Measurements from ENCODE around the gene SLC25A28. TPM values are rescaled to one million over a fixed set of nuclear protein-coding genes. Genes with fewer than 3 reads are reported as not detected.
"Not testable (repeated sequence)": the region's sequence is repeated elsewhere in the genome, so short reads cannot be mapped to it uniquely, and the experiment has no call there.

Gene SLC25A28
- polyA plus RNA-seq, 3 donors: 35.6 to 37.5 (median 37.4) TPM

DNA sequence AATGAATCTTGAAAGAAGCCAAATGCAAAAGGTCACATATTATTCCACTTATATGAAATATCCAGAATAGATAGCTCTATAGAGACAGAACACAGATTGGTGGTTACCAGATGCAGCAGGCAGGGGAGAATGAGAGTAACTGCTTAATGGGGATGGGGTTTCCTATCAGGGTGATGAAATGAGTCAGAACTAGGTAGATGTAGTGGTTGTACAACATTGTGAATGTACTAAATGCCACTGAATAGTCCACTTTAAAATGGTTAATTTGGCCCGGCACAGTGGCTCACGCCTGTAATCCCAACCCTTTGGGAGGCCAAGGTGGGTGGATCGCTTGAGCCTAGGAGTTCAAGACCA lies 9.4 kb upstream of the SLC25A28 start:
- DNase-seq (ENCODE audit: low read depth in 3 of 3, low spot score in 2 of 3): no peak

DNA sequence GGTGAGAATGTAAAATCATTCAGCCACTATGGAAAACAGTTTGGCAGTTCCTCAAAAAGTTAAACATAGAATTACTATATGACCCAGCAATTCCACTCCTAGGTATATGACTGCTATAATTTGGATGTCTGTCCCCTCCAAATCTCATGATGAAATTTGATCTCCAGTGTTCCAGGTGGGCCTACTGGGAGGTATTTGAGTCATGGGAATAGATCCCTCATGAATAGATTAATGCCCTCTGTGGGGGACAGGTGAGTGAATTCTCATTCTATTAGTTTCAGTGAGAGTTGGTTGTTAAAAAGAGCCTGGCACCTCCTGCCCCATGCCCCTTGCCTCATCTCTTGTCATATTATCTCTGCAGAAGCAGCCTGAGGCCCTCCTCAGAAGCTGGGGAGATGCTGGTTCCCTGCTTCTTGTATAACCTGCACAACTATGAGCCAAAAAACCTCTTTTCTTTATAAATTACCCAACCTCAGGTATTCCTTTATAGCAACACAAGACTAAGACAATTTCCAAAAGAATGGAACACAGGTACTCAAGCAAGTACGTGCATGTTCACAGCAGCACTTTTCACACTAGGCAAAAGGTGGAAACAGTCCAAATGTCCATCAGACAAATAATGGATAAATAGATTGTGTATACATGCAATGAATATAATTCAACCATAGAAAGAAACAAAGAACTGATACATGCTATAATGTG lies 8.8 kb upstream of the SLC25A28 start:
- DNase-seq (ENCODE audit: low read depth in 3 of 3, low spot score in 2 of 3): no peak

DNA sequence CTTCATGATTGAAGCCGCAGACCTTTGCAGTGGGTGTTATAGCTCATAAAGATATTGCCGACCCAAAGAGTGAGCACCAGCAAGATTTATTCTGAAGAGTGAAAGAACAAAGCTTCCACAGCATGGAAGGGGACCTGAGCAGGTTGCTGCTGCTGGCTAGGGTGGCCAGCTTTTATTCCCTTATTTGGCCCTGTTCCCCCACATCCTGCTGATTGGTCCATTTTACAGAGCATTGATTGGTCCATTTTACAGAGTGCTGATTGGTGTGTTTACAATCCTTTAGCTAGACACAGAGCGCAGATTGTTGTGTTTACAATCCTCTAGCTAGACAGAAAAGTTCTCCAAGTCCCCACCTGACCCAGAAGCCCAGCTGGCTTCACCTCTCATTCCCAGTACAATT lies 4.9 kb upstream of the SLC25A28 start:
- DNase-seq (ENCODE audit: low read depth in 3 of 3, low spot score in 2 of 3): not testable (repeated sequence)

DNA sequence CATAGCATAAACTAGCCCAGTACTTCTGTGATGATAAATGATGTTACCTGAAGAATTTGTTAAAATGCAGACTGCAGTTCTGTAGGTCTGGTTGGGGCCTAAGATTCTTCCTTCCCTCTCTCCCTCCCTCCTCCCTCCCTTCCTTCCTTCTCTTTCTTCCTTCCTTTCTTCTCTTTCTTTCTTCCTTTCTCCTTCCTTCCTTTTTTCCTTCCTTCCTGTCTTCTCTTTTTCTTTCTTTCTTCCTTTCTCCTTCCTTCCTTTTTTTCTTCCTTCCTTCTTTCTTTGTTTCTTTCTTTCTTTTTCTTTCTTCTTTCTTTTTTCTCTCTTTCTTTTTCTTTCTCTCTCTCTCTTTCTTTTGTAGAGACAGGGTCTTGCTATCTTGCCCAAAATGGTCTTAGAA lies 3.7 kb upstream of the SLC25A28 start:
- no peak for DNase-seq (ENCODE audit: low read depth in 3 of 3, low spot score in 2 of 3)

DNA sequence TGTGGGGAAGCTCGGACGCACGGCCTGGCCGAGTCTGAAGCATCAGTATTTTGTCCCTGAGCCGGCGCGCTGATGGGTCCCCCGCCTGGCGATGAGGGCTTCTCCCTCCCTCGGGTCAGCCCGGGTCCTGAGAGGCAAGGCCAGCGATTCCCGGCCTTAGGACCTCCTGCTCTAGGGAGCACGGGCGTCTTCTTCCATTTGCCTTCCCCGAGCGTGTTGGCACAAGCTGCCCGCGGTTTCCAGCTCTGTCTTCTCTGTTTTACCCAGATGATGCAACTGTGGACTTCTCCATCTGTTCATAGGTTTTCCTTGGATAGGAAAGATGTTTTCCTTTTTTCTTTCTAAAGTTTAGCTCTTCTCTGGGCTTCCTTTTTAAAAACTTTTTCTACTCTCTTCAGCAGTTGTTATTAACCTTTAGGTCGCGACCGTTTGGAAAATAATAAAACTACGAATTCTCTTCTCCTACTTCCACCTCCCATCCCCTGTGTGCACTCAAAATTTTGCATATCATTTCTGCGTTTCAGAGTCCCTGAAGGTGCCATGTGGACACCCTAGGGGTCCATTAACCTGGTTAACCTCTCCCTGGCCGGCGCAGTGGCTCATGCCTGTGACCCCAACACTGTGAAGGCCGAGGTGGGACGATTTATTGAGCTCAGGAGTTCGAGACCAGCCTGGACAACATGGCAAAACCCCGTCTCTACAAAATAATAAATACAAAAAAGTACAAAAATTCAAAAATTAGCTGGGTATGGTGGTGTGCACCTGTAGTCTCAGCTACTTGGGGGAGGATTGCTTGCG lies 1.4 kb upstream of the SLC25A28 start:
- no peak for DNase-seq (ENCODE audit: low read depth in 3 of 3, low spot score in 2 of 3)

DNA sequence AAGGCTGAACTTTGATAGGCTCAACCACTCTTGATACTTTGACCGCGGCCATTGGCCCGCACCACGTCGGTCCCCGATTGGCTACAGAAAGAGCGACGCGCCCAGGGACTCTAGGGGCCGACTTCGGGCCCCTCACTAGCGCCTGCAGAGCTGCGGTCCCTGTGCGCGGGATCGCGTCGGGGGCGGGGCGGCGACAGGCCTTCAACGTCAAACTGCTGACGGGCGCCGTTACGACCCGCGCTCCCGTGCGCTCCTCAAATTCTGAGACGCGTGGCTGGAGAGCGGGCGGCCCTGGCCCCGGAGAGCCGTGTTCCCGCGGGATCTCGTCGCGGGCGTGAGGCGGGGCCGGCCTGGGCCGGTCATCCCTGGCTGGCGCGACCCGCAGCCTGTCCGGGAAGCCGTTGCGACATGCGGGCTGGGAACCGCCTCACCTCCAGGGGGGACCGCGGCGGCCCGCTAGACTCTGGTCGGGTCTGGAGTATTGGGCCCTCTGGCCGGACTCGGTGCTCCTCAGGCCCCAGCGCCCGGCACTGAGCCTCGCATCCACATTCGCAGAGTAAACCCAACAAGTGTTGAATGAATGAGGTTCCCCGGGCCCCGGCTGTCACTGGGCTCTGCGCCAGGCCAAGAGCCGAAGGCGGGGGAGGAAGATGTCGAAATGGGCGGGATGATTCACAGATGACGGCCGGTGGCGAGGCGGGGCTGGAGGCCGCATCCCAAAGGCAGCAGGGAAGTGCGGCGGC lies 643 bp upstream of the SLC25A28 start:
- DNase-seq (ENCODE audit: low read depth in 3 of 3, low spot score in 2 of 3): peak; percentile 71 to 81 (median 78)

DNA sequence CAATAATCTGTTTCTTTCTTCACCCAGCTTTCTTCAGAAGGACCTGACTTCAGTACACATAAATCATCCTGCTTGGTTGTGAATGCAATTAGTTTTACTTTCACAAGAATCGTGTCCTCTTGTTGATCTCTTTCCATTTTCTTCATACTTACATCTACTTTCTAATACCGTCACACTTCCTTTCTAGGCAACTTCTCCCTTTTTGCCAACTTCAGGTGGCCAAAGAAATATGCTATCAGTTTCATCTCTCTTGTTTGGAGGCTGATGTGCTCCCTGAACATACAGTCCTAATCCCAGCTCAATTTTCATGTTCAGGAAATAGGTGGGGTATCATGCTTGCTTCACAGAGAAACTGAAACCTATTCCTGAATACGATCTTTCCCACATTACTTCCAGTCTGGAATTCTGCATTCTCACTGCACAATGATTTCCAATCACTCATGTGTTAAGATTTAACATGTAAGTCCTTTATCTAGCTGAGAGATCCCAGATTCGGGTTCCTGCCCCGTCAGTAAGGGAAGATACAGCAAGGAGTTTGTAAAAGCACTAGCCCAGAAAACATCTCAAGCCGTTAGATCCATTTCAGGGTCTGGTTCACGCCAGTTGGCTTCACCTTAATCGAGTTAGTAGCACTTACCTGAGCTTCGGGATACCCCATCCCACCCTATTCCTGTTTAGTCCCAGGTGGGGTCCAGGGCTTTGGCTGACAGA lies 994 bp downstream of the SLC25A28 start:
- no peak for DNase-seq (ENCODE audit: low read depth in 3 of 3, low spot score in 2 of 3)

DNA sequence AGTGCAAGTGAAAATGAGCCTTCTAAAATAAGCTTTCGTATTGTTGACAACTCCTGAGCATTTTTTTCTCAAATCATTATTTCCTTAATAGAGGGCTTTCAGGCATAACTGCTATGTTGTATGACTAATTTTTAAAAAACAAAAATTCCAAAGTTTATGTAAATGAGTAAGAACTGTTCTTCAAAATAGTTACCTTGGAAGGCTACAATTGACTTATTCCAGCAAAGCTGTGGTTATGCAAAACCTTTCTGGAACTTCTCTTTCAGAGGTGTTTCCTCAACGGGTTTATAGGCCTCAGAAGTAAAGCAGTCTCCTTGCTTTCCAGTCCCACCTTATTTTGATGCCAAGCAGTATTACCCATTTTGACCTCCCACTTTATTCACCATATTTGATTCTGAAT lies 2.5 kb downstream of the SLC25A28 start:
- DNase-seq (ENCODE audit: low read depth in 3 of 3, low spot score in 2 of 3): no peak

DNA sequence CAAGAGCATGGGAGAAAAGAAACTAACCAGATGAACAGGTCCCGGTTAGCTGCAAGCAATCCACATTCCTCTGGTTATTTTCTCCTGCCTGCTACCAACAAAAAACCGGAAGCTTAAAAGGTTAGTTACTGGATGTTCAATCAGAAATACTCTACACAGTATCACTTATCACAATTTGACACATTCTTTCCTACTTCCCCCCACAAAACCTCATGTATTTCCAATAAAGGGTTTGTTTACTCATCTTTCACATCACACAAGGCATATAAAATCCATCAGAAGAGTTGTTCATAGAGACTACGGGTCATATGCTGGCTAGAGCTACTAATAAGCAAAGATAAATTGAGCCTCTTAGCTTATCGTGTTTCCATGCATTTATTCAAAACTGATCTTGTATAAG lies 4.8 kb downstream of the SLC25A28 start:
- DNase-seq (ENCODE audit: low read depth in 3 of 3, low spot score in 2 of 3): no peak

DNA sequence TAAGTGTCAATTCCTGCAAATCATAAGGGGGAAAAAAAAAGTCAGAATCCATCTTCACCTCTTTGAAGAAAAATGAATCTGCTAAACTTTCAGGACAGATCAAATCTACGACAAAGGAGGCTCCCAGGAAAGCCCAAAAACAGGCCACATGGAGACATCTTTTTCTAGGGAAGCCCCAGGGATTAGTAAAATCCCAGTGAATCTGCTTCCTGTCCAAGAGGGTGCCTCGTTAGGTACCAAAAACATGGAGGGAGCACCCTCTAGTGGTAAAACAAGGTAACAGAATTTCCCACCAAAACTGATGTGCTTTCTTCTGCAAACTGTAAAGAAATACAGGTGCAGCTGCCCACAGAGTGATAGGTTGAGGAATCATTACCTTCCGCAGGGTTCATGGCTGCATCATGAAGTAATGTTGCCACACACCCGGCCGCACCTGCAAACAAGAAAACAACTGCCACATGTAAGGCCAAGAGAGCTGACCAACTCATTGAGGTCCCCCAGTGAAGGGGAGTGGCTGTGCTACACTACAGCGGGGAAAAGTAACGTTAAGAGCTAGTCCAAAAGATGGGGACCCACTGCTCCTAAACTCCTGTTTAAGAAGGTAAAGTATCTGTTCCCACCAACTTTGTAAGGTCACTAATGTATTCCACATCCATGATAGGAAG lies 7.9 kb downstream of the SLC25A28 start:
- DNase-seq (ENCODE audit: low read depth in 3 of 3, low spot score in 2 of 3): no peak

DNA sequence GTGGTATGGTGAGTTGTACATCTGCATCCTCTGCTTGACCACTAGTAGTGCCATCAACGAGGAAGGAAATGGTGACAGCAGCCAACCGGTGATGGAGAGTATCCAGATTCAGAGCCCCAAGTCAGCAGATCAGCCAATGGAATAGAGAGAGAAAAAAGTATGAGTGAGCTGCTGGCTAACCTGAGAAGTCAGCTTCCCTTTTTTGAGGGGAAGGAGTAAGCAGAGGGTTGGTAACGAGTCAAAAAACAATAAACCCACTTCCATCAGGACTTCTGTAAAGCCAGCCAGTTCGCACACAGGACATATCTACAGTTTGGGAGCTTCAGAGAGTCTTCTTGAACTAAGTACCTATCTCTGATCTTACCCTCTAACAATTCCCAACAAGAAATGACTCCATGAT lies 8.9 kb downstream of the SLC25A28 start:
- DNase-seq (ENCODE audit: low read depth in 3 of 3, low spot score in 2 of 3): no peak

DNA sequence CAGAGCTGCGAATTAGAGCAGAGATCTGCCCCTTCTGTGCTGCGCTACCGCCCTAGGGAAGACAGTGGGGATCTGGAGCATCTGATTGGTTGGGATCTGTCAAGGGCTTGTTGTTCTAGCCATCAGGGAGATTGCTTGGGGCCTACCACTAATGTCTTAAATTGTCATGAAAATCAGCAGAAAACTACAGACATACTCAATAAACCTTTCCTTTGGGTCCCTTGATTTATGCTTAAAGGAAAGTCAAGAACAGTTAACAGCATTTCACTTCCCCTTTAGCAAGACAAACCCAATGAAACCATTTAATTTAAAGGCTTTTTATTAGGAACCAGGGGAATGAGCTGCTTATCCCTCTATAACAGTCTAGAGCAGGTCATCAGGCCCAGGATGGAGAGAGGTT lies 10.0 kb downstream of the SLC25A28 start:
- DNase-seq (ENCODE audit: low read depth in 3 of 3, low spot score in 2 of 3): no peak

DNA sequence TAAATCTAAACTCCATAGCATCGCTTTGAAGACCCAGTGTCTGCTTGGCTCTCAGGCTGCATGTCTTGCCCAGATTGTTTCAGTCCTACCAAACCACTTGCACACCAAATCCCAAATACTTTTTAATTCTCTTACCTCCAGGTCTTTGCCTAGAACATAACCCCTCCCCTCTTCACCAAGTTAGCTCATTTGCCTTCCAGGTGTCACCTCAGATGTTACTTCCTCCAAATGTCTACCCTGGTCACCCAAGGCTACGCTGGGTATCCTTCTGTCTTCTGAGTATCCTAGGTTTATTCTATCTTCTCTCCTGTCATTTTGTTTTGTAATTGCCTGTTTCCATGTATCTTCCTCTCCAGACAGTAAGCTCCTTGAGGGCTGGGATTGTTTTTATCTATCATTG lies 11.1 kb downstream of the SLC25A28 start:
- DNase-seq (ENCODE audit: low read depth in 3 of 3, low spot score in 2 of 3): no peak

DNA sequence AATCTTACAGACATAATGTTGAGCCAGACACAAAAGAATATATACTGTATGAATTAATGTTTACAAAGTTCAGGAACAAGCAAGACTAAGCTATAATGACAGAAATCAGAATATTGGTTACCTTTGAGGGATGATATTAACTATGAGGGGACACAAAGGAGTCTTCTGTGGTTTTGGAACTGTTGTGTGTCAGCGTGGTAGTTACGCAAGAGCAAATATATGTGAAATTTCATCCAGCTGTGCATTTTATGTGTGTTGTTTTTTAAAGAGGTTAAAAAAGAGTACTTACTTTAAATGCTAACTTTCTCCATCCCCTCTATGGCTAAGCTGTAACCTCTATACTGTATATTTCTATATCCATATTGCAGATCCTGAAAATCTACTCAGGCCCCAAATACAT lies 14.9 kb downstream of the SLC25A28 start:
- no peak for DNase-seq (ENCODE audit: low read depth in 3 of 3, low spot score in 2 of 3)

DNA sequence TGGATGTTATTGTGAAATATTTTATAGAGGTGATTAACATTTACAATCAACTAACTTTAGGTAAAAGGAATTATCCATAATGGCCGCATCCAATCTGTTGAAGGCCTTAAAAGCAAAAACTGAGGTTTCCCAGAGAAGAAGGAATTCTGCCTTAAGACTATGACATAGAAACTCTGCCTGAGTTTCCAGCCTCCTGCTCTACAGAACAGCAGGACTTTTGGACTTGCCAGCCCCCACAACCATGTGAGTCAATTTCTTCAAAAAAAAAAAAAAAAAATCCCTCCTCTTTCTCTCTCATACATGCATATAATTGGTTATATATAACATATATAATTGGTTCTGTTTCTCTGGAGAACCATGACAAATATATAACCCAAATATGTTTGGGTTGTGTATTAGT lies 15.4 kb downstream of the SLC25A28 start:
- no peak for DNase-seq (ENCODE audit: low read depth in 3 of 3, low spot score in 2 of 3)

DNA sequence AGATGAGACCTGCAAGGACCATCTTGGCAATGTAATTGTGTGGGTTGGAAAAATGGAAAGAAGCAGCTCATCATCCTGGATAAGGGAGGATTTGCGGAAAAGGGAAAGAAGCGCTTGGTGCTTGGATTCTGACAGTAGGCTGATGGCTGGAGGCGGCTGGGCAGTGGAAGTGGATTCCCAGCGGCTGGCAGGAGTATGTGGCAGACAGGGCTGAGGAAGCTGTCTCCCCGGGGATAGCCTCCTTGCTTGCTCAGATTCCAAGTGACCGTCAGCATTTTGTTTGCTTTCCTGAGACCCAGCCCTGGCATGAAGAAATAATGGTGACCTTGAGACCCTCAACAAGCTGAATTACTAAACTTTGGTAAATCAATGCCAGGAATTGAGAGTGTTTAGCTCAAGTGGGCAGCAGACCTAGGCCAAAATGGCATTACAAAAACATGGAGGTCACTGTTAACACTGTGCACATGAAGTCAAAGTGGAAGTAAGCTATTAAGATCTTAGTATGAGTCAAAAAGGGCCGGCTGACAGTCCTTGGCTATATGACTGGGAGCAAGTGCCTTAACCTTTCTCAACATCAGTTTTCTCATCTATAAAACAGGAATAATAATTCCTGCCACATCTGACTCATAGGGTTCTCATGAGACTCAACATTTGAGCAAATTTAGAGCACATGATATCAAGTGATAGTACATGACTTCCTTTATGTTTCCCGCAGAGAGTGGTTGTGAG lies 21.3 kb downstream of the SLC25A28 start:
- DNase-seq (ENCODE audit: low read depth in 3 of 3, low spot score in 2 of 3): no peak

DNA sequence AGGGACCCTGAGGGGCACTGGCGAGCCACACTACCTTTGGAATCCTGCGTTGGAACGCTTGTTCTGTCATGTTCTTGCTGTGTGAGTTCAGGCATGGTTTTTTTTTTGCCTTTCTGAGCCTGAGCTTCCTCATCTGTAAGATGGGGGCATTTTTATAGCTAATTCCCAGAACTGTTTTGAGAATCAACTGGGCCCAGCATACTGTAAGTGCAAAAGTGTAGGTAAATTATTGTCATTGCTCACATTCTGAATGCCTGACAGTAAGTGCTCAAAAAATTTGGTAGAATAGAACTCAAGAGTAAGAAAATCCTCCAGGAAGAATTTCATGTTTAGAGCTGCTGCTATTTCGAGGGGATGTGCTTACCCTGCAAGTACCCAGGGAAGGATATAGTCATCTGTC lies 22.2 kb downstream of the SLC25A28 start:
- DNase-seq (ENCODE audit: low read depth in 3 of 3, low spot score in 2 of 3): no peak

DNA sequence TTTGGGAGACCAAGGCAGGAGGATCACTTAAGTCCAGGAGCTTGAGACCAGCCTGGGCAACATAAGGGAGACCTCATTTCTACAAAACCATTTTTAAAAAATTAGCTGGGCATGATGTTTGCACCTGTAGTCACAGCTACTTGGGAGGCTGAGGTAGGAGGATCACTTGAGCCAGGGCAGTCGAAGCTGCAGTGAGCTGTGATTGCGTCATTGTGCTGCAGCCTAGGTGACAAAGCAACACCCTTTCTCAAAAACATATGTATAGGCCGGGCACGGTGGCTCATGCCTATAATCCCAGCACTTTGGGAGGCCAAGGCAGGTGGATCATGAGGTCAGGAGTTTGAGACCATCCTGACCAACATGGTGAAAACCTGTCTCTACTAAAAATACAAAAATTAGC lies 23.5 kb downstream of the SLC25A28 start:
- DNase-seq (ENCODE audit: low read depth in 3 of 3, low spot score in 2 of 3): not testable (repeated sequence)

DNA sequence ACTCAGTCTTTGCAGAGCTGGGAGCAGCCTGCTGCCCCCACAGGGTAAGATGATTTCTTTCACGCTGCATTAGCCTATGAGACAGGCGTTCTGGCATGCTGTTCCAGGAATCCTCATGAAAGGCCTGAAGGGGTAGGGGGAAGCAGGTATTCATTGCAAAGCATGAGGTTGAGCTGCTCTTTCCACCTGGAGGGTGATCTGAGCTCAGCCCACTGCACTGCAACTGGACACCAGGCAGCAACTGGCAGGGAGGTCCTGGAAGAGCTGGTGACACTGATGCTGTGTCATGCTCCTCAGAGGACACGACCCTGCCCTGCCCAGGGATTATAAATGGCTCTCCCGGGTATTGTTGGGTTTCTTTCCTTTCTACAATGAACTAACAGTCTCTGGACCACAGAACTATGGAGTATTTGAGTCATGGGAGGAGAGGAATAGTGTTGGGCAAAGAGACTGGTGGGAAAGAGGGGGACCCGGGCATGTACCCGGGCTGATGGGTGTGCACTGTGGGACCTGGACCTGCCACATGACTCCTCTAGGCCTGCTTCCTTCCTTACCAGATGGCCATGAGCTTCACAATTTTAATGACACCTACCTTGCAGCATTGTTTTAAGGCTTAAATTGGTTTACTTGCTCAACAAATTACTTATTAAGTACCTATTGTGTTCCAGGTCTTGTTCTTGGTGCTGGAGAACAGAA lies 24.3 kb downstream of the SLC25A28 start:
- DNase-seq (ENCODE audit: low read depth in 3 of 3, low spot score in 2 of 3): no peak

Data from right renal cortex interstitium (tissue), 3 donors.